ENCODE results near the gene CHST15. TPM values are rescaled to one million over a fixed set of nuclear protein-coding genes. Genes with fewer than 3 reads are reported as not detected.

The CHST15 gene
- total and polyA plus RNA-seq, 8 donors = 13.7 to 53.3 (median 17.1) TPM

DNA sequence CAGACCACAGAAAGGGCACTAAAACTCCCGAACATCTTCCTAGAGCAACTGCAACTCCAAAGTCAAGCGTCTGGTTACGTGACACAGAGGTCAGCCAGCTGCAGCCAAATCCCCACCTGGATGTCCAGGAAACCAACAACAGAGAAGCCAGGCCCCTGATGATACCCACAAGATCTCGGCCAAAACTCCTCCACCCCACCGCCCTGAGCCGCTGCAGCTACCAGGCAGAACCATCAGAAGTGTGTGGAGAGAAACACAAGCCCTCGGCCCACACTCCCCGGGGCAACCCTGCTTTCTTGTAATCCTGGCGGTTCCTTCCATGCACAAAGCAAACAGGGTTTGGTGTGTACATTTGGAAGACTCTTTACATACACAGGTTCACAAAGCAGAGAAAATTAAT lies 8.7 kb downstream of the CHST15 start:
- intact Hi-C loops (cut with DNase I) = no loop called here
- TF ChIP-seq, protein P1, sequence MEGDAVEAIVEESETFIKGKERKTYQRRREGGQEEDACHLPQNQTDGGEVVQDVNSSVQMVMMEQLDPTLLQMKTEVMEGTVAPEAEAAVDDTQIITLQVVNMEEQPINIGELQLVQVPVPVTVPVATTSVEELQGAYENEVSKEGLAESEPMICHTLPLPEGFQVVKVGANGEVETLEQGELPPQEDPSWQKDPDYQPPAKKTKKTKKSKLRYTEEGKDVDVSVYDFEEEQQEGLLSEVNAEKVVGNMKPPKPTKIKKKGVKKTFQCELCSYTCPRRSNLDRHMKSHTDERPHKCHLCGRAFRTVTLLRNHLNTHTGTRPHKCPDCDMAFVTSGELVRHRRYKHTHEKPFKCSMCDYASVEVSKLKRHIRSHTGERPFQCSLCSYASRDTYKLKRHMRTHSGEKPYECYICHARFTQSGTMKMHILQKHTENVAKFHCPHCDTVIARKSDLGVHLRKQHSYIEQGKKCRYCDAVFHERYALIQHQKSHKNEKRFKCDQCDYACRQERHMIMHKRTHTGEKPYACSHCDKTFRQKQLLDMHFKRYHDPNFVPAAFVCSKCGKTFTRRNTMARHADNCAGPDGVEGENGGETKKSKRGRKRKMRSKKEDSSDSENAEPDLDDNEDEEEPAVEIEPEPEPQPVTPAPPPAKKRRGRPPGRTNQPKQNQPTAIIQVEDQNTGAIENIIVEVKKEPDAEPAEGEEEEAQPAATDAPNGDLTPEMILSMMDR (IDR thresholded peaks at IDR 0.05) = no peak
- ATAC-seq (no peak), DNase-seq (no peak)
- H3K27ac ChIP-seq = no peak overlapping the region
- no peaks in the 10 kb centered on the region for H3K9me3 ChIP-seq
- H3K4me3 ChIP-seq = no peak overlapping the region
- H3K36me3 ChIP-seq = peaks cover 0 to 8% of the 10 kb centered on the region in 2 donors
- H3K4me1 ChIP-seq = peaks cover 0 to 54% of the 10 kb centered on the region in 2 donors
- H3K27me3 ChIP-seq = no peaks in the 10 kb centered on the region

DNA sequence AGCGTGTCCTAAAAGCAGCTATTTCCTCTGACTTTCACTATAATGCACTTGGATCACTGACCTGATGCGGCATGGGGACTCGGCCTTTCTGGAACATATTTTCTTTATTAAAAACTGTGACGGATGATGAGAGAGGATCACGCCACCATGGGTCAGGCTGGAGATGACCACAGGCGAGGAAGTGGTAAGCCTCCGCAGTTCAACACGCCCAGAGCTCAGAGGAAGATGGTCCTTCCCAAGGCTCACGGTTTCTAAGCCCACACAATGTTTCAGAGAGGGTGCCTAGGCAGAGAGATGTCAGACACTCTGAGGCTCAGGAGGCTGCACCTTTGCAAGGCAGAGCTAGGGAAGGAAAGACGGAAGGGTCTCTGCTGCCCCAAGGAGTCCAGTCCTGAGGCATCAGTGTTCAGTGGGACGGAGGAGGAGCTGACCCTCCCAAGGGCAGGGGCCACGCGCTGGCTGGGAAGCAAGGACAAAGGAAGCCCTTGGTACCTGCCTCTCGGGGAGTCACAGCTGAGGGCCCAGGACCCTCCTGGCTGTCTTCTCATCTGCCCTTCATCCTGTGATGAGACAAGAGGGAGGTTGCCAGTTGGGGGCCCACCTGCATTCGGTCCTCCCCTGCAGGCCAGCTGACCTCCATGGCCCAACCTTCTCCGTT lies 9.5 kb downstream of the CHST15 start:
- Histone ChIP-seq H3K27me3 (no peaks in the 10 kb centered on the region), H3K27ac (no peak overlapping the region), H3K9me3 (no peaks in the 10 kb centered on the region), H3K4me3 (no peak overlapping the region), H3K36me3 (peaks cover 0 to 8% of the 10 kb centered on the region in 2 donors), H3K4me1 (peaks cover 0 to 45% of the 10 kb centered on the region in 2 donors)
- intact Hi-C loops (cut with DNase I) = no loop called here
- ATAC-seq (no peak), DNase-seq (no peak)
- TF ChIP-seq, protein P1 (IDR thresholded peaks at IDR 0.05) = no peak

DNA sequence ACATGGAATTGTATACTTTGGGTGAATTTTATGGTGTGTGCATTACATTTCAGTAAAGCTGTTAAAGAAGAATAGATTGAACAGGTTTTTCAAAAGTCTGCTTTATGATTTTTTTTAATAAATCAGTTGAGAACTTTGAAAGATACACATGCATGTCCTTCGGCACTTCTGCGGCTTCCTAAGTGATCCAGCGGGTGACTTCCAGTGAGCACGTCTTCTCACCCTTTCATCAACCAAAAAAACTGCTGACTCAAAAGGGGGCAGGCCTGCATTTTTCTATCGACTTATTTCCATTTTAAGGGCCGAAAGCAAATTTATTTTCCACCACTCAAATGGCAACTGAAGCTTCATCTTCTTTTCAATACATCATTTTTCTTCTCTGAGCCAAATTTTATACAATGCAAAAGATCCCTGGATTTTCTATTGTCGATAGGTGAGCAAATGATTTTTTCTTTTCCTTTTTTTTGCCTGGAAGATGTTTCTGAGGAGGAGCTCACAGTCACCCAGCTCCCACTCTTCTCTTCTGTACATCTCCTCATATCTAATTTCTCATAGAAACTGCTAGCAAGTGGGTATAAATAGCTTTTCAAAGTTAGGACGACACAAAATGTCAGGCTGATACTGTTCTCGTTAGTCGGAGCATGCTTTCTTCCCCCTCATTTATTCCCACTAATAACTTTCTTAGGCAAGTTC lies 10.2 kb downstream of the CHST15 start:
- H3K9me3 ChIP-seq = no peaks in the 10 kb centered on the region
- no peak overlapping the region for H3K27ac ChIP-seq
- no peaks in the 10 kb centered on the region for H3K27me3 ChIP-seq
- no peak overlapping the region for H3K4me3 ChIP-seq
- intact Hi-C loops (cut with DNase I) = no loop called here
- no peak for DNase-seq
- no peak for ATAC-seq
- TF ChIP-seq, protein P1 (IDR thresholded peaks at IDR 0.05) = no peak
- H3K36me3 ChIP-seq = peaks cover 0 to 8% of the 10 kb centered on the region in 2 donors
- H3K4me1 ChIP-seq = peaks cover 0 to 39% of the 10 kb centered on the region in 2 donors

DNA sequence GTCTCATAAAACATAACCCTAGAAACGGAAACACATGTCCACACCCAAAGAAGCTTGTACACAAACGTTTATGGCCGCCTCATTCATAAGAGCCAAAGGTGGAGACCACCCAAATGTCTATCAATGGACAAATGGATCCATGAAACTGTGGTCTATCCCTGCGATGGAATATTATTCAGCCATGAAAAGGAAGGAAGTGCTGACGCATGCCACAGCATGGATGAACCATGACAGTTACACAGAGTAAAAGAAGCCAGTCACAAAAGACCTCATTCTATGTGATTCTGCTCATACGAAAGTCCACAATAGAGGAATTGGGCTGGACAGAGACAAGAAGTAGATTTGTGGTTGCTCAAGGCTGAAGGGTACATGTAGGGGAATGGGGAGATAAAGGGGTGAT lies 10.8 kb downstream of the CHST15 start:
- DNase-seq (no peak), ATAC-seq (no peak)
- intact Hi-C loops (cut with DNase I) = no loop called here
- TF ChIP-seq, protein P1 (IDR thresholded peaks at IDR 0.05) = no peak
- no peak overlapping the region for H3K27ac ChIP-seq
- no peak overlapping the region for H3K4me3 ChIP-seq
- peaks cover 0 to 8% of the 10 kb centered on the region in 2 donors for H3K36me3 ChIP-seq
- no peaks in the 10 kb centered on the region for H3K27me3 ChIP-seq
- peaks cover 0 to 32% of the 10 kb centered on the region in 2 donors for H3K4me1 ChIP-seq
- no peaks in the 10 kb centered on the region for H3K9me3 ChIP-seq

DNA sequence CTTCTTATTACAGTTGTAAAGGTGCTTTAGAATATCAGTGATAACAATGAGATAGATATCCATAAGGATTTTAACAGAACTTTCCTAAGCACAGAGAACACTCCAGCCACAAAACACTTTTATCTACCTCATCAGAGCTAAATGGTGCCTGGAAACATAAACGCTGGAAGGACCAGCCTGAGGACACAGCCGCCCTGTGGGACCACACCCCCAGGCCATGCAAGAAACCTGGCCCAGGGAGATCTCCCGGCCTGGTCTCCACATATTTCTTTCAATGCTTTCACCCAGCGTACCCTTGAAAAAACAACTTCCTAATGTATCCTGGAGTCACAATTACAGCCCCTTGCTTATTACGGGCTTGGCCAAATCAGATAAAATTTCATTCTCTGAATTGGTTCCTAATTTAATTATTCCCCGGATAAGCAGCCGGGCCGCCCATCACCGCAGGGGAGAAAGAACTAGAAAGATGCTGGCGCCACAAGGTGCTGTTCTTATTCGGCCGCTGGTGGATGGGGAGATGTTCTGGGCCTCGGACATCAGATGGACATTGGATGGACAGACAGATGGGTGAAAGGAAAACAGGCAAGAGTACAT lies 11.8 kb downstream of the CHST15 start:
- Histone ChIP-seq H3K36me3 (peaks cover 0 to 8% of the 10 kb centered on the region in 2 donors), H3K4me3 (no peak overlapping the region), H3K9me3 (no peaks in the 10 kb centered on the region), H3K27ac (no peak overlapping the region), H3K27me3 (no peaks in the 10 kb centered on the region), H3K4me1 (peaks cover 0 to 23% of the 10 kb centered on the region in 2 donors)
- intact Hi-C loops (cut with DNase I) = no loop called here
- no peak for ATAC-seq
- TF ChIP-seq, protein P1 (IDR thresholded peaks at IDR 0.05) = no peak
- DNase-seq = no peak
